GM18873 (cell line): ENCODE measurements around the gene FNDC3B.
"Not testable (repeated sequence)": the region's sequence is repeated elsewhere in the genome, so short reads cannot be mapped to it uniquely, and the experiment has no call there.

Source experiments
- ATAC-seq: cut with Tn5 transposase; IDR thresholded peaks from one replicate; pipeline ENCODE4 v1.9.1; 2021; ENCODE audit warnings: mild to moderate bottlenecking, moderate library complexity, moderate number of reproducible peaks; ENCODE audit not compliant: unreplicated experiment, low FRiP score

FNDC3B gene

GRCh38 chr3:172226831-172227230 lies 187.5 kb downstream of the FNDC3B start:
- ATAC-seq, result no peak

- ATAC-seq, result no peak
These were observed 188.1 kb downstream of the FNDC3B start for GRCh38 chr3:172227340-172228035.

- ATAC-seq, result no peak
These were observed 188.6 kb downstream of the FNDC3B start for GRCh38 chr3:172228036-172228415.

GRCh38 chr3:172229462-172229861 lies 190.1 kb downstream of the FNDC3B start:
- no peak for ATAC-seq

- no peak for ATAC-seq
These were observed 192.0 kb downstream of the FNDC3B start for GRCh38 chr3:172231318-172231901.

GRCh38 chr3:172232579-172233212 lies 193.3 kb downstream of the FNDC3B start:
- no peak for ATAC-seq

GRCh38 chr3:172233474-172234277 lies 194.3 kb downstream of the FNDC3B start:
- ATAC-seq, result no peak

- no peak for ATAC-seq
These were observed 196.3 kb downstream of the FNDC3B start for GRCh38 chr3:172235698-172236097.

- ATAC-seq, result no peak
These were observed 197.7 kb downstream of the FNDC3B start for GRCh38 chr3:172236771-172237742.

- no peak for ATAC-seq
These were observed 198.8 kb downstream of the FNDC3B start for GRCh38 chr3:172238188-172238587.

GRCh38 chr3:172239218-172239790 lies 199.9 kb downstream of the FNDC3B start:
- no peak for ATAC-seq

- ATAC-seq, result no peak
These were observed 202.0 kb downstream of the FNDC3B start for GRCh38 chr3:172241405-172241804.

- ATAC-seq, result not testable (repeated sequence)
These were observed 203.1 kb downstream of the FNDC3B start for GRCh38 chr3:172242471-172242870.

- ATAC-seq, result not testable (repeated sequence)
These were observed 204.0 kb downstream of the FNDC3B start for GRCh38 chr3:172243376-172243775.

- no peak for ATAC-seq
These were observed 204.6 kb downstream of the FNDC3B start for GRCh38 chr3:172244011-172244410.

- no peak for ATAC-seq
These were observed 205.9 kb downstream of the FNDC3B start for GRCh38 chr3:172245241-172245640.

- ATAC-seq, result no peak
These were observed 206.9 kb downstream of the FNDC3B start for GRCh38 chr3:172246107-172246844.

- no peak for ATAC-seq
These were observed 208.3 kb downstream of the FNDC3B start for GRCh38 chr3:172247525-172248274.
